NCI-H345 treated with DMSO at 0.1 percent for 48 hours (cell line): ENCODE results near the gene MAP2K5.

Source experiments
- DNase-seq: peaks from one replicate; lab custom pipeline; 2025; ENCODE audit not compliant: unreplicated experiment; lab: John Stamatoyannopoulos, UW

Gene MAP2K5

DNA sequence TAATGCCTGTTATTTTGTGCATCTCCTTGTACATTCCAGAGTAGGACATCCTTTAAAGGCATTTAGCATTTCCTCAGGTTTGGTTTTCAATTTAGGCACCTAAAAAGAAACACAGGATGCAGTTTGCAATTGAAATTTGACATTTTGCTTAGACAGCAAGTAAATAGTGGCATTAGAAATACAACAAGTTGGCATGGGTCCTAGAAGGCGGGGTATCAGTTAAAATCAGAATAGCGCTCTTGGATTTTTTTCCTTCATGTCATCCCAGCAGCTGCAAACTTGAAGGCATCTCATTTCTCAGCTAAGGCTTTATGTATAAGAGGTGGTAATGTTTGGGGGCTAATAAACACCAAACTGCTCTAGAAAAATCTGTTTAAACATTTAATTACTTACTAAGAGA, 235.3 kb downstream of the MAP2K5 start:
- no peak for DNase-seq

DNA sequence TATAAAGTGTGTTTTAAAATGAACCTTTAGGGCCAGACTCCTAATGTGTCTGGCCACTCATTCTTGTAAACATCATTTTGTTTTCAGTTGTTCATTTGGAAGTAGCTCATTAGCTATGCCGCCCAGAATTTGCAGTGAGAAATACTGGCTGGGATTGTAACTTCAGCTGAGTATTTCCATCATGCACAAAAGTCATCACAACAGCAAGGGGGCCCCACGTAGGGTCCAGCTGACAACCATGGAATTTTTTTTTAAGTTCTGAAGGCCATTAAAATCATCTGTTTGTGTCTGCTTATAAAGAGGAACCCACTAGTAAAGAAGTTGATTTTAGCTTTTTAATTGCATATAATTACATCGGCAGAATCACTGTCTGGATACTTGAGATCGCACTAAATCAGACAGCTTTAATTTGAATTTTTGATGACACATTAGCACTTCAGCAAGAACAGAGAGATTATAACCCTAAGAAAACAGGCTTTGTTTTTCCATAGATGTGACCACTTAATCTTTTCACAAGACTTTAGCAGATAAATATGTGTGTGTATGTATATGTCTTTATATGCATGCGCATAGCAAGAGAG, 236.6 kb downstream of the MAP2K5 start:
- no peak for DNase-seq

DNA sequence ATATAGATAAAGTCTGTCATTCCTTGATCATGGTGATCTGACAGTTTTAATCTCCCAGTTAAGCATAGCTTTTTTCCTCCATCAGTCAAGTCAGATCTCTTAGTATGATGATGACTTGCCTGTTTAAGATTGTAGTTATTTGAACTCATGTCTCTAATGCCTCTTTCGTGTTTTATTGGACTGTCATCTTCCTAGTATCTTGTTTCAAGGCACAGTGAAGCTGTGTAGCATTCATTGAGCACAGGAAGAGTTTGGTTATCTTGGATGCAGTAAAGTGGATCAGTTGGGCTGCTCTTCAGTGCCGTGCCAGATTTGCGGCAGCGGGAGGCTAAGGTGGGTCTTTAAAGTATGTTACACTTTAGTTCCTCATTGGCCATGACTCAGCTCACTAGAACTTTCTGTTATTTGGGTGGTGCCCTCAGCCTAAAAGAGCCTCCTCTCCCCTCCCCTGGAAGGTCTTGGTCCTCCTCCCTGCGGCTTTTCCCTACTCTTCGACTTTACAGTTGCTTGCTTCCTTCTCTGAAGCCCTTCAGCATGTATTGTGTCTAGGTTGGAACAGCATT, 237.1 kb downstream of the MAP2K5 start:
- DNase-seq: no peak

DNA sequence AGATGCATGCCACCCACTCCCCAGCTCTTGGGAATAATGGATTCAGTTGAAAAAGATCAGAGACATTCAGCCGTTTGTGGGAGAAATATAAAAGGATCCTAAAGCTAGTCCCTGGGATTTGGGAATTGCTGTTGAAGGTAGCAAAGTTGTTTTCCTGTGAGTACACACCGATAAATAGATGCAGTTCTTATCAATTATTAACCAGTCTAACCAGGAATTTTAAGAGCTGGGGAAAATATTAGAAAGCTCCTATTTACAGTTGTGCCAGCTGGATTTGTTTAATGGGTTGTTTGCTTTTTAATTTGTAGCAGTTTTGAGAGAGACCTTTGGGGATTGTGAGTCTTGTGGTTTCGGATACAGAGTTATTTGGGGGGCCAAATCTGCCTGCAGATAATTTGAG, 238.6 kb downstream of the MAP2K5 start:
- no peak for DNase-seq

DNA sequence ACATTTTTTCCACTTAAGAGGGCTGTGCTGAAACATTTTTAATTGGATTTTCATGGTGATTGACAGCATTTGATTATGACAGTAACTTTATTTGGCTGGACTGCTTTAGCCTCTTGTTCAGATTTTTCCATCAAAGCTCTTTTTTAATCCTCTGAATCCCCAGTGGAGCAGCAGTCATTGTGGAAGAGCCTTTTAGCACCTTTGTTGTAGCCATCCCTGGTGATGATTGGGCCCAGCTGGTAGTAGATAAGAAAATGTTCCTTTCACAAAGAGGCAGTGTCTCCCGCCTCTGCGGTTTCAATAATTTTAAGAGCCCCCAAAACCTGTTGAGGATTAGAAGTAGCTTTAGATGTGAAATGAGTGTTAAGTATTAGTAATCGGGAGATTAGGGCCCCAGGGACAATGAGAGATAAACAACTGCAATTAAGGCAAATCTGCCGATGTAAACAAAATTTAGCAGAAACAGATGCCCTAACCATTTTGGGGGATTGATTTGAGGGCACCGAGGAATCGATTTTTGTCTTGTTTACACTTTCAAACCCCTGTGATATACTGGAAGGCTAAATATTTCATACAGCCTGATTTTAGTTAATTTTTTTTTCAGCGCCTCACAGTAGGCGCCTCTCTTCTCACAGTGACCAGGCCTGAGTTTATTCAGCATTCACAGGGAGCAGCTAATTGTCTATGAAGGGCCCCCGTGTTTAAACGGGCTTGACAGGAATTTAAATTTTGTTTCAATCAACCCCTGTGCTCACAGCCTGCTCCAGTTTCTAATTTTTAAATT, 239.6 kb downstream of the MAP2K5 start:
- no peak for DNase-seq

DNA sequence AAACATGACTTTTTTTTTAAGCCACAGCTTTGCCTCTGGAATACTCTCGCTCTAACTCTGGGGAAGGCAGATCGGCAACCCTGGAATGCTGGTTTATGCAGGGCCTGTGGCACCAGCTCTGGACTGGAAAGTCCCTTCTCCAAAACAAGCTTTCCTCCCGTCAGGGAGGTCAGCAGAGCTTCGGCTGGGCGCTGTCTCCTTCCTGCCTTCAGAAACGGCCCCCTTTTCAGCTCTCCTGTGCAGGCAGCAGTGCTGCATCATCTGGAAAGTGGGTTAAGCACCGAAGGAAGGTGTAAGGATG, 240.1 kb downstream of the MAP2K5 start:
- DNase-seq: no peak

DNA sequence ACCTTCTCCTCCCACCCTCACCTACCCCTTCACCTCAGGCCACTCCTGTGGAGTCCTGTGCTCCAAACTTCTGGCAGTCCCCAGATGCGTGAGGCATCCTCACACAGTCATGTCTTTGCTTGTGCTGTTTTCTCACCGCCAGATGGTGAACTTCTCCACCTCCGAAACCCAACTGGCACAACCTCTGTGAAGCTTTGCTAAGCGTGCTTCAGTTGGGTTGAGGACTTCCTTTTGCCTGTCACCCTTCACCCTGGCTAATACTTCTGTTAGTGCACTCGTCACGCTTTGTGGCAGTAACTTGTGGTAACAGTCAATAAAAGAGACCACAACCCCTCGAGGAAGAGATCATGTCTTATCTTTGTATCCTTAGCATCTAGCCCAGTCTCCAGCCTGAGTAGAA, 240.8 kb downstream of the MAP2K5 start:
- no peak for DNase-seq

DNA sequence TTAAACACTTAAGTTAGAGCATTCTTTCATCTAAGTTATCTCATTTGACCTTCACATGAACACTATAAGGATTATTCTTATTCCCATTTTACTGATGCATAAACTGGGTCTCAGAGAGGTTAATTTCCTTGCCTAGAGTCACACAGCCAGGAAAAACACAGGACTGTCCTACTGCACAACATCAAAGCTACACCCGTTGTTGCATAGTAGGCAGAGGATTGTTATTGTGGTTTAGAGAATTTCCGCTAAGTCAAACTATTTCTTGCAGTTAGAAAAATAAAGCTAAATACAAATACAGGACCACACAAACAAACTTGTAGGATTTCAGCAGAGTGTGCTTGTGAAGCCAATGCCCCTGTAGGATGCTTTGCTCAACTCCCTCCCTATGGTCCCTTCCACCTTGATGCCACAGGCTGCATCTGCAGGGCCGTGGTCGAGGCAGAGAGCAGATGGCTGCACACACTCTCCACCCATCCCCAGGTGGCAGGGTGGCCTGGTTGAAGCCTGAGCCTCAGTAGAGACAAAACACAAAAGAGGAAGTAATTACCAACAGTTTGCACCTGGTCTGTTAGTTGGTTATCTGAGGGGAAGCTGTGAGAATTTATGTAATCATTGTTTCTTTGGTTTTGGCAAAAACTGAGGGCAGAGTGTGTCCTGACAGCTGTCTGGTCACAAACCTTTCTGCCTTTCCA, 241.7 kb downstream of the MAP2K5 start:
- no peak for DNase-seq

DNA sequence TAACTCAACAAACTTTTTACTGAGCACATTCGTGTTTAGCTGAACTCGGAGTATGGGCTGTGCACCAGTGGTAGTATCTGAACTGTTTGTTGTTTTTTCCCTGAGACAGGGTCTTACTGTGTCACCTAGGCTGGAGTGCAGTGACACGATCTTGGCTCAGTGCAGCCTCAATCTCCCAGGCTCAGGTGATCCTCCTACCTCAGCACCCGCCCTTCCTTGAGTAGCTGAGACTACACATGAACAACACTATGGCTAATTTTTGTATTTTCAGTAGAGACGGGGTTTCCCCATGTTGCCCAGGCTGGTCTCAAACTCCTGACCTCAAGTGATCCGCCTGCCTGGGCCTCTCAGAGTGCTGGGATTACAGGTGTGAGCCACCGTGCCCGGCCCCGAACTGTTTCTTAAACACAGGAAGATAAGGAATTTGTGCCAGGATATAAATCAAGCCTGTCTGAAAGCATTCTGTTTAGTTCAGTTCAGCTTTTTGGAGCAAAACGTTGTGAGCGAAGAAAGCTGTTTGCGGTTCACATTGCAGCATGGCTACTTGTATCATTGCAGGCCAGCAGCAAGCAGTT, 242.4 kb downstream of the MAP2K5 start:
- no peak for DNase-seq

DNA sequence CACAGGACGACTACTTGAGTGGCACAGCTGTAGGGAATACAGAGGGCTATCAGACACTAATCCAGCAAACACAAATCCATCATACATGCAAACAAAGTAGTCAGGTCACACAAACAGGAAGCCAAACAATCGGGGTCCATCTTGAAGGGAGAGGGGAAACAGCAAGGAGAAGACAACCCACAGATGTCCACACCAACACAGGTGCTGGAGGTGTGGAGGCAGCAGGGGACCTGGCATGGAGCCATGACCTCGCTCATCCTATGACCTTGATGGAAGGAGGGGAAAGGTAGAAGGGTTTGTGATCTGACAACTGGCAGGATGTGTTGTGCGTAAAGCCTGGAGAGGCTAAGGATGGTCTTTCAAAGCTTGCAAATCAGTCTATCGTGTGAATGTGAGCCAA, 242.9 kb downstream of the MAP2K5 start:
- DNase-seq: no peak

DNA sequence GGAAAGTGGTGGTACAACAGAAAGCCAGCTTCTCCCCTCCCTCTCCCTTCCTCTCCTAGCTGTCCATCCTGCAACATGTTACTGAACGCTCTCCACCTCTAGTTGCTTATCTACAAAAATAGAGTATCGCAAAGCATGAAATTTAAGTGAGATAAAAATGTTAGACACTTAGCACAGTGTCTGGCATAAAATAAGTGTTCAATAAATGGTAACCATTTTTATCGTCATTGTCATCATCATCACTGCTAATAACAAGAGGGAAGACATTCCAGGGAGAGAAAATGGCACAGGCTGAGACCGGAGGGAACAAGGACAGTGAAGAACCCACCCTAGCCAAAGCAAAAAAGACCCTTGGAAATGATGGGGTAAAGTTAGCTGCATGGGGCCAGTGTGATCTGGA, 244.1 kb downstream of the MAP2K5 start:
- DNase-seq: no peak

DNA sequence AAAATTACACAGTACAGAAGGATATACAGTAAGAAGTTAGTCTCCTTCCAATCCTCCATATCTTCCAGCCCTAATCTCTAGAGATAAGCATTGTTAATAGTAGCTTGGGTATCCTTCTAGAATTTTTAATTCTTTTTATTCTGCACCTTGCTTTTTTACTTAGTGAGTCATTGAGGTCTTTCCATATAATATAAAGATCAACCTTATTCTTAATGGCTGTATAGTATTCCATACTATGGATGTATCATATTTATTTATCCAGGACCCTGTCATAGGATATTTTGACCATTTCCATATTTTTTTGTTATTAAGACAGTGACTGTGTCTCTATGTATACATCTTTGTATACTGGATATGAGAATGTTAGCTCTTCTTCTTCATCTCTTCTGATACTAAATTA, 246.5 kb downstream of the MAP2K5 start:
- DNase-seq: no peak

DNA sequence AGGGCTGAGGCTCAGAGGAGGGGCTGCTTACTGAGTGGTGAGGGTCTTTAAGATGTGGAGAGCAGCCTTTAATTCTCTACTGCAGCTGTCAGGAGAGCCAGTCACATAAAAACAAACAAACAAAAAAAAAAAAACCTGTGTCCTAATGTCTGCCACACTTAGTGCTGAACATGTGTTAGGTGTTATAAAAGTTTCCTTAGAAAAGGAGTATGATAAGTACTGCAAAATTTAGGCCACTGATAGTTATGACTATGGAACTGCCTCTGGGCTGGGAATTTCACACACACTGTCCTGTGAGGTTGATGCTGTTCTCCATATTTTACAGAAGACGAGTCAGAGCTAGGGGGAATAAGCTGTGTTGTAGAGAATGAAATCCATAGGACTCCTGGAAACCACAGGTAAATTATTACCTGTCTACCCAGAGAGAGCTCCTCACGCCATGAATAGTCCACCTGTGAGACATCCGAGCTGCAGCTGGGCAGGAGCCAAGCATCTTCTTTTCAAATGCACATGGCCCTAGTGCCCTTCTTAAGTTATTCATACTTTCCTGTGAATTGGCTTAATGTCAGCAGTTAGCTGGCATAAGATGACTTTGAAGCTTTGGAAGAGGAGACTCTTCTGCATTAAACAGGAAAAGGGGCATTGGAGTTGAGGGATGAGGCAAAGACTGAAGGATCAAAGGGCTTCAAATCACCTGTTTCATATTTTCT, 248.3 kb downstream of the MAP2K5 start:
- DNase-seq: no peak

DNA sequence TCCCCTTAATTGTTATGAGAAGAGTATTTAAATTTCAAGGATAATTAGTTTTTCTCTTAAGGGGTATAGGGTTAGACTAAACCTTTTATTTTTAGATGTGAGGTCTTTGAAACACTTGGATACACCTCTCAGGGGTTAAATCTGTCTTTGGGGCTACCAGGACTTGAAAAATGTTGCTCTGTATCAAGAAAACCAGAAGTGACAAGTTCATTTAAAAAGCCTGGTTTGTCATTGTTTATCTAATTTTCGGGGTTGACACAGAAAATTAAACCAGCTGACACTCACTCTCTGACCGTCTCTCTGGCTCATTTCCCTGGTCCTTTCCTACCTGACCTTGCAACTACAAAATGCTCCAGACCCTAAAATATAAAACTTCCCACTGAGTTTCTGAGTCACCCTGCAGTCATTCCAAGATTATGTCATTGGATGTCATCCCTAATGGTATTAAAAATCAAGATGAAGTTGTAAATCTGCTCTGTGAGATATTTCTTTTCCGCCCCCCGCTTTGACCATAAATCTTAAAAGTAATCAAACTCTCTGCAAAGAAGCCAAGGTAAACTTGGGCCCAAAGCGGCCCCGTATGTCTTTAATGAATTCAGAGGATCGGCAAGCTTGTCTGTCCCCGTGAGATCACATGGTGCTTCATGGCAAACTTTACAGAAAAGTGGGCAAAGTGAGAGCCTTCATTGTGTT, 249.9 kb downstream of the MAP2K5 start:
- DNase-seq: no peak

DNA sequence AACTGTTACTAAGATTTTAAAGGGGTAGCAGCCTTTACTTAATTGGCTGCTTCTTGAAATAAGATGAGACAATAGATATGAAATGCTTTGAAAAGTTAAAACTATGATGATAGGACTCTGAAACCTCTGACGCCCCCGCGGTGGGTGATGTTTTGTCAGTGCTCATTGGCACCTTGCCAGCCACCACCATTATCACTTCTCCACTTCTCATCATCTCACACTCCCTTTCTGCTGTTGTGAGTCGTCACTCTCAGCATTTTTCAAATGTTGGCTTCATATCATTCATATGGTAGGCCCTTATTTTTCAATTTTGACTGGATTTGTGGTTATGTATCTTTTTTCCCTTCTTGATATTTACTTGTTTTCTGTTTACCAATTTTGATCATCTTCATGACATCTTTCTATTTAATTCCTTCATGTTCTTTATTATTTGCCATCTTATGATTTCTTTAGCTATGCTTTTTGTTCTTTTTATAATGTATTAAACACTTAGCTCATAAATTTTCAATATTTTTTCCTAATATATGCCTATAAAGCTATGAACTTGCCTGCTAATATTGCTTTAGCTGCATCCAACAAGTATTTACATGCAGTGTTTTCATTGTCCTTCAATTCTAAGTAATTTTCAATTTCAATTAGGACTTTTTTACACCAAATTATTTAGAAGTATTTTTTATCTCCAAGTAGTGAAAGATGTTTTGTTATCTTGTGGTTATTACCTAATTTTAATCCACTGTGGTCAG, 252.5 kb downstream of the MAP2K5 start:
- no peak for DNase-seq

DNA sequence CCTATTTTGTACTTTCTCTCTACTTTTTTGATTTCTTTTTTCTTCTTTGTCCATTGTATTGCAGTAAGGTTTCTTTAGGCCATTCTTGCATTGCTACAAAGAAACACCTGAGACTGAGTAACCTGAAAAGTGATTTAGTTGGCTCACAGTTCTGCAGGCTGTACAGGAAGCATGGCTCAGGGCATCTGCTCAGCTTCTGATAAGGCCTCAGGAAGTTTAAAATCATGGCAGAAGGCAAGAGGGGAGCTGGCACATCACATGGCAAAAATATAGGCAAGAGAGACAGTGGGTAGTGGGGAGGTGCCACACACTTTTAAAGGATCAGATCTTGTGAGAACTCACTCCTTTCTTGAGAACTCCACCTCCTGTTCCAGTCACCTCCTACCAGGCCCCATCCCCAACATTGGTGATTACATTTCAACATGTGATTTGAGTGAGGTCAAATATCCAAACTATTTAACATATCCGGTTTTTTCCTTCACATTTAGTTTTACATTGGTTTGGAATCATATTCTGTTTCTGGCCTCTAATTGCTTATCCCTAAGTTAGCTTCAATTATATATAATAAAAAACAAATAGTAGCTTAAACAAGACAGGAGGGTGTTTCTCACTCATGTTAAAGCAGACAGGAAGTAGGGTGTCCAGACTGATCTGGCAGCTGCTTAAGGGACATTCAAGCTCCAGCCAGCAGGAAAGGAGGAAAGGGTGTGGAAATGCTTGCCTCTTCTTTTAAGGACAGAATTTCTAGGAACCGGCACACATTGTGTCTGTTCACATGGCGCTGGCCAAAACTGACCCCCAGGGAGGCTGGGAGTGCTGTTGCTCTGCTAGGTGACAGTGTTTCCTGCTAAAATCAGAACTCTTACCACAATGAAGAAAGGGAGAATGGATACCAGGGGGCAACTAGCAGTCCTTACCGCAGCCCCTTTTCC, 254.0 kb downstream of the MAP2K5 start:
- no peak for DNase-seq

DNA sequence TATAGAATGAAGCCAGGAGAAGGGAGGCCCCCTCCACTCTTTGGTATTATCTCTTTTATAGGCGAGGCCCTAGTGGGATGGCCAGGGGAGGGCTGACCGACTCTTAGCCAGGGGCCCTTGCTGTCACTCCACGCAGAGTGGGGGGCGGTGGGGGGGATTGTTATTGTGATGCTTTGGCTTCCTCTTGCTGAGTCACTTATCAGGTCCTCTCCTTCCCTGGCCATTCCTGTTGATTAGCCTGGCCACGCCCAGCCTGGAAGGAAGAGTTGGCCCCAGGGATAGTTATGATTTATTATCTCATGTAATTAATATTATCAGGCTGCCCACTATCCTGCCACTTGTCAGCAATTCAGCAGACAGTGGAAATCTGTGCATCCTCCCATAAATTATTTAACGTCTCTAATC, 257.3 kb downstream of the MAP2K5 start:
- no peak for DNase-seq

DNA sequence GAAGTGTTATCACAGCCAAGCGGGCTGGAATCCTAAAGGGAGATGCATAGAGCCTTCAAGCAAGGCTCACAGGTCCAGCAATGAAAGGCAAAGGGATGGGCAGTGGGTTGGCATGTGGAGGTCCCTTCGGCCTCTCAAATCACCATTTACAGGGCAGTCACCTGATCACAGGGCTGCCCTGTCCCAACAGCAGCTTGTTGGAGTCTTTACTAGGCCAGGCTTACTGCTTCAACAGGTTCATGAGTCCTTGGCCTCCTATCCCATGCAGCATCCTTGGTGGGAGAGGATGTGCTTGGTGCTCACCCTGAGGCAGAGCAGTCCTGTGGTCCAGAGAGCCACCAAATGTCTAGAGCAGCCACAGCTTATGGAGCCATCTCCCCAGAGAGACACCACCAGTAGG, 258.6 kb downstream of the MAP2K5 start:
- DNase-seq: no peak
